ENCODE measurements around the gene THSD8. TPM values are rescaled to one million over a fixed set of nuclear protein-coding genes. Genes with fewer than 3 reads are reported as not detected.

The THSD8 gene
- total and polyA plus RNA-seq, 2 donors (not counting 1 experiment from before 2014, with no cell fraction given): not detected

GRCh38 chr19:12793290-12794195, 8.3 kb upstream of the THSD8 start:
- Histone ChIP-seq H3K79me2 (ENCODE audit: control insufficient read depth, insufficient read depth, low read length) (peaks cover 25% of the 10 kb centered on the region), H3K36me3 (replicated peaks in 1 of 2; ENCODE audit: control extremely low read depth in 1 of 2, control insufficient read depth in 1 of 2, extremely low read depth in 1 of 2, insufficient read depth in 2 of 2, low read length in 1 of 2) (peaks cover 0 to 4% of the 10 kb centered on the region in 2 experiments), H3K9ac (ENCODE audit: low read length) (peak overlapping the region; percentile 86), H3K4me1 (ENCODE audit: control insufficient read depth in 2 of 2, insufficient read depth in 2 of 2, low read length in 2 of 2) (peaks cover 29 to 44% of the 10 kb centered on the region in 2 donors), H3K27ac (ENCODE audit: low read length in 2 of 2) (peak overlapping the region; percentile 95 to 97), H3K9me3 (ENCODE audit: control extremely low read depth in 1 of 3, control insufficient read depth in 2 of 3, insufficient read depth in 1 of 3, low read length in 2 of 3) (no peaks in the 10 kb centered on the region), H3K4me3 (ENCODE audit: control extremely low read depth in 1 of 5, extremely low read depth in 1 of 5, insufficient read depth in 1 of 5, low read depth in 2 of 5, low read length in 4 of 5) (peak overlapping the region; percentile 86 to 99 (median 97)), H3K4me2 (replicated peaks; ENCODE audit: low read depth, low read length, poor library complexity, severe bottlenecking) (peak overlapping the region; percentile 91), H3K27me3 (replicated peaks in 1 of 4; ENCODE audit: control extremely low read depth in 1 of 4, control insufficient read depth in 3 of 4, insufficient read depth in 4 of 4, low read length in 3 of 4) (no peaks in the 10 kb centered on the region), H2AFZ (ENCODE audit: insufficient read depth, low read depth, low read length, poor library complexity, severe bottlenecking) (no peak overlapping the region), H4K20me1 (ENCODE audit: control insufficient read depth, insufficient read depth, low read length, poor library complexity, severe bottlenecking) (peaks cover 19% of the 10 kb centered on the region)
- POLR2A ChIA-PET: interaction anchor here (0.5 to 6.8 kb wide), 16 partner anchors 11 to 362 kb away, joined by 3 to 233 read pairs (median 7); partner anchors contain the start of genes DHPS, GCDH, GET3 and HOOK2
- Mint-ChIP-seq H3K4me3 (peak overlapping the region; percentile 97), H3K4me1 (peaks cover 38% of the 10 kb centered on the region), H3K9me3 (ENCODE audit: insufficient read depth) (no peaks in the 10 kb centered on the region), H3K27me3 (no peaks in the 10 kb centered on the region), H3K27ac (peak overlapping the region; percentile 99)
- DNase-seq (peak; percentile 99), ATAC-seq (ENCODE audit: low read depth) (peak; percentile 25)
- intact Hi-C loops (cut with micrococcal nuclease): loop anchor here (5.0 kb wide), 3 partner anchors 61 to 1044 kb away; partner anchors contain the start of genes TRIR, ZNF490 and ZNF791
- WGBS (ENCODE audit: insufficient coverage): under 1% methylated on average over 80 of the region's 81 CpGs
- no peak for TF ChIP-seq CTCF (IDR thresholded peaks at IDR 0.05)
- TF ChIP-seq EZH2 (IDR thresholded peaks at IDR 0.05; ENCODE audit: borderline replicate concordance, insufficient read depth, low read depth, low read length, poor library complexity, severe bottlenecking): no peak
- CTCF ChIA-PET: interaction anchor here (0.6 to 17.9 kb wide), 5 partner anchors 13 to 241 kb away, joined by 3 to 1147 read pairs (median 4); partner anchors contain the start of genes HOOK2 and RNASEH2A
